CMK (cell line): ENCODE data around the gene SLC7A11.
"Not testable (repeated sequence)": the region's sequence is repeated elsewhere in the genome, so short reads cannot be mapped to it uniquely, and the experiment has no call there.

ENCODE experiments used
- DNase-seq: peaks from one replicate; pipeline ENCODE4 v3.0.0-alpha.2; 2010; ENCODE audit warnings: low read depth

SLC7A11 gene

DNA sequence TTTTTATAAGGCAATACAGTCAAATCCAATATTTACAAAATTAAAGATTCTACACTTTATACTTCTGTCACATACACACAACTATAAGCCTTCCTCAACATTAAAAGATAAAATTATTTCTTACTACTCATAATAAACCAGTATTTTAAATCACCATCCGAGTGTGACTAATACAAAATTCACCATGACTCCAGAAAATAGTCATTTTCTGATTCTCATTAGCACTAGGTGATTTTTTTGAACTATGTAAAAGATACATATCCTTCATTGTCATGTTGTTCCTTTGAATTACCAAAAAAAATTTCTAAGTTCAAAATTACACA lies 646 bp upstream of the SLC7A11 start:
- no peak for DNase-seq

- peak; percentile 58 for DNase-seq
These were observed 671 bp downstream of the SLC7A11 start for GRCh38 chr4:138241281-138242075.

- no peak for DNase-seq
These were observed 2.7 kb downstream of the SLC7A11 start for GRCh38 chr4:138239491-138239890.

DNA sequence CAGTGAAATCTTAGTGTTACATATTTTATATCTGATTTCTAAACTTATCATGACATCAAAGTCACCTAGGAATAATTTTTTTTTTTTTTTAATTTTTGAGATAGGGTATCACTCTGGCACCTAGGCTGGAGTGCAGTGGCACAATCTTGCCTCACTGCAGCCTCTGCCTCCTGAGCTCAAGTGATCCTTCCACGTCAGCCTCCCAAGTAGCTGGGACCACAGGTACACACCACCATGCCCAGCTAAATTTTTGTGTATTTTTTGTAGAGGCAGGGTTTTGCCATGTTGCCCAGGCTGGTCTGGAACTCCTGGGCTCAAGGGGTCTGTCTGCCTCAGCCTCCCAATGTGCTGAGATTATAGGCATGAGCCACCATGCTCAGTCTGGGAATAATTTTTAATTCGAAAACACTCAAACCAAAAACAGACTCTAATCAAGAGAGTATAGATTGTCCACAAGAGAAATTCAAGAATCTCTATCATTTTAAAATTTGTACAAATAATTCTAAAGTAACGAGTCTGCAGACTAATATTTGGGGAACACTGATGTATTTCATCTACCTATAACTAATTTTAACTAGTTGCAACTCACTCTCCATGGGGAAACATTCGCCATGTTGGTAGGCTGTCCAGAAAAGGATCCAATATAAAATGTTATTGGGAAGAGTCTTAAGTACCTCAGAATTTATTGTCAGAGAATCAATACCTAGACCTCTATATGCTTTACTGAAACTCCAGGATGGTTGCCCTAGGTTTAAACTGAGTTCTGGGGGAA lies 3.4 kb downstream of the SLC7A11 start:
- DNase-seq, result no peak

GRCh38 chr4:138237132-138237531 lies 5.0 kb downstream of the SLC7A11 start:
- not testable (repeated sequence) for DNase-seq

DNA sequence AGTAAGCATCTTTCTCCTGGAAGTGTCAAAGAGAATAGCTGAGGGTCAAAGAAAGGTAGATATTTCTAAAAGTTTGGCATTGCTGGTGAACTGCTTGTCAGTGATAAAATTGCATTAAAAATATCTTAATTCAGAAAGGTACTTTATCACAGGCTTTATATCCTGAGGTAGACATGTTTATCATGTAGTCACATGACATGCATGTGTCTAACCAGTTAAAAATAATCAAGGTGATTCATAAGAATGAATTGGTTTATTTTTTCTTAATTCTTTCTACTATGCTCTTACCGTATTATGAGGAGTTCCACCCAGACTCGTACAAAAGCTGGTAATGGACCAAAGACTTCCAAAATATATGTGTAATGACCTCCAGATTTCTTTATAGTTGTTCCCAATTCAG lies 6.1 kb downstream of the SLC7A11 start:
- DNase-seq, result no peak

- DNase-seq, result no peak
These were observed 6.7 kb downstream of the SLC7A11 start for GRCh38 chr4:138235419-138235952.

DNA sequence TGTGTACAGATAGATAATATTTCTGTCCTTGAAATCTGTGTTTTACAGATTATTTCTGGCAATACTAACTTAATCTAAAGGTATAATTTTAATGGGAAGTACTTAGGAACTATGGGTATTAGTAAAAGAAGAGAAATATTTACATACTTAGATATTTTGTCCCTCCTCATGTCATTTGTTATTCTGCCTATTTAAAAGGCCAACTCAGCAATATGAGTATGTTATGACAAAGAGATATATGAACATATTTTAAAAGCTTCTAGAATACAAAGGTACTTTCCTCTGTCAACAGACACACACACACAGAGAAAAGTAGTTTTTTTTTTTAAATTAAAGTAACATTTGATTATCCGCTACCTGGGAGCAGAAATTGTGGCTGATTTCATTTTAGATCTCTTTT lies 7.9 kb downstream of the SLC7A11 start:
- DNase-seq, result no peak

GRCh38 chr4:138233313-138234034 lies 8.7 kb downstream of the SLC7A11 start:
- DNase-seq, result no peak

- no peak for DNase-seq
These were observed 9.8 kb downstream of the SLC7A11 start for GRCh38 chr4:138232364-138232763.

- no peak for DNase-seq
These were observed 12.1 kb downstream of the SLC7A11 start for GRCh38 chr4:138230048-138230447.

DNA sequence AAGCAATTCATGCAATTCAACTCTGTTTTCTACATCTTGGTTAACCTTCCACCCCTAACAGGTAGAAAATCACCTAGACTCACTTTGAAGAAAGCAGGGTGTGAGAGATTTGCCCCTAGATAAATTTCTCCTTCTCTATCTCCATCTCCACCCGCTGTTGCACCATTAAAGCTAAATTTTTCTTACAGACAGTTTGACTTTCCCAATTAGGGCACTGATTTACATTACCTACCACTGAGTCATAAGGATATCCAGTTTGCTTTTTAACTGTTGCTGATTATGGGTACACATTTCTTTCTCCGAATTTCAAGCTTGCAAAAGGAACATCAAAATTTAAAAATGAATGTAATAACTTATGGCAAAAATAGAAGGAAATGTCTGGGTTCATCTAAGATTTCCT lies 13.0 kb downstream of the SLC7A11 start:
- no peak for DNase-seq

- no peak for DNase-seq
These were observed 15.8 kb downstream of the SLC7A11 start for GRCh38 chr4:138226351-138226750.

- no peak for DNase-seq
These were observed 16.7 kb downstream of the SLC7A11 start for GRCh38 chr4:138225477-138225876.

DNA sequence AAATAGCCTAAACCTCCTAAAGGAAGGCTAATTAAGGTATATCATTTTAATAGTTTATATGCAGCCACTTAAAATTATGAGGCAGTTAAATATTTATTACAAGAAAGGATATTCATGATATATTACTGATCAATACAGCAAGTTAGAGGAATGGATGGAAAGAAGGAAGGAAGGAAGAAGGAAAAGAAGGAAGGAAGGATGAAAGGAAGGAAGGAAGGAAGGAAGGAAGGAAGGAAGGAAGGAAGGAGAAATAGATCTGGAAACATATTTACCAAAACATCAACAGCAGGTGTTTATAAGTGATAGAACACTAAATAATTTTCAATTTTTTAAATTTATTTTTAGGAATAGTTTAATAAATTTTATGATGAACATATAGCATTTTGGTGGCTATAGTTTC lies 17.5 kb downstream of the SLC7A11 start:
- no peak for DNase-seq

- DNase-seq, result no peak
These were observed 18.8 kb downstream of the SLC7A11 start for GRCh38 chr4:138223231-138223910.

DNA sequence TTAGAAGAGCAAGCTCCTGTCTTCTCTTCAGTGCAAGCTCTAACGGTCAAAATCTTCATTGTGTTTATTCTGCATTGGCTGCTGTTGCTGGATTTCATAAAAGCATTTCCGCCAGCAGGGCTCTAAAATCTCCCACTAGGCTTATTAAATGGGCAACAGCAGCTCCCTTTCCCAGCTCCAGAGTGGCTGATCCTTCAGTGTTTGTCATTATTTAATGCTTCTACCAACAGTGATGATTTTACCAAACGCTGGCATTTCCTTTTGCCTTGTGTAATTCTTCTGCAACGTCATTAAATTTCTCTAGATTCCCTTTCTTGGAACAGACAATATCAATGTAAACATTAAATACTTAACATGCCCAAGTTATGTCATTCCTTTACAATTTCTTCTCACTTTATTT lies 20.1 kb downstream of the SLC7A11 start:
- no peak for DNase-seq

- DNase-seq, result no peak
These were observed 23.2 kb downstream of the SLC7A11 start for GRCh38 chr4:138218976-138219375.

DNA sequence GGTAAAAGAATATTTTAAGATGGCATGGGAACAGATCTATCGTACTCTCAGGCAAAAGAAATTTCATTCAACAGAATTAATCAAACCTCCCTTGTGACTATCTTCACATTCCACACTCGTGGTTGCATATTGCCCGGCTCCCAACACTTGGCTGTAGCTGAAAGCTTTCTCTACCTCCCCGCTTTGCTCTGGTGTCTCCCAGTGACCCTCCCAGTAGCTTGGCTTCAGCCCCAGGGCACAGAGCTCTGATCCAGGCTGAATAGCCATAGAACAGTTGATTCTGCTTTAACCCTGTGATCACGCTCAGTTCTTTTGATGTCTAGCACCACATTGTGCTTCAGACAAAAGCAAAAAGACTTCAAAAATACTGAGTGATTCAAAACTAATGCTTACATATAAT lies 24.6 kb downstream of the SLC7A11 start:
- DNase-seq, result no peak

GRCh38 chr4:138216272-138216867 lies 25.8 kb downstream of the SLC7A11 start:
- DNase-seq, result no peak

DNA sequence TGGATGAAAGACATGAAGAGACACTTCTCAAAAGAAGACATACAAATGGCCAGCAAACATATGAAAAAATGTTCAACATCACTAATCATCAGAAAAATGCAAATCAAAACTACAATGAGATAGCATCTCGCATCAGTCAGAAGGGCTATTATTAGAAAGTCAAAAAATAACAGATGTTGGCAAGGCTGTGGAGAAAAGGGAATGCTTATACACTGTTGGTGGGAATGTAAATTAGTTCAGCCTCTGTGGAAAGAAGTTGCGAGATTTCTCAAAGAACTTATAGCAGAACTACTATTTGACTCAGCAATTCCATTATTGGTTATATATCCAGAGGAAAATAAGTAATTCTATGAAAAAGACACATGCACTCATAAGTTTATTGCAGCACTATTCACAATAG lies 31.6 kb downstream of the SLC7A11 start:
- DNase-seq, result not testable (repeated sequence)

- no peak for DNase-seq
These were observed 33.1 kb downstream of the SLC7A11 start for GRCh38 chr4:138209094-138209493.
